ENCODE data around the gene ZIC1.

Gene ZIC1

DNA sequence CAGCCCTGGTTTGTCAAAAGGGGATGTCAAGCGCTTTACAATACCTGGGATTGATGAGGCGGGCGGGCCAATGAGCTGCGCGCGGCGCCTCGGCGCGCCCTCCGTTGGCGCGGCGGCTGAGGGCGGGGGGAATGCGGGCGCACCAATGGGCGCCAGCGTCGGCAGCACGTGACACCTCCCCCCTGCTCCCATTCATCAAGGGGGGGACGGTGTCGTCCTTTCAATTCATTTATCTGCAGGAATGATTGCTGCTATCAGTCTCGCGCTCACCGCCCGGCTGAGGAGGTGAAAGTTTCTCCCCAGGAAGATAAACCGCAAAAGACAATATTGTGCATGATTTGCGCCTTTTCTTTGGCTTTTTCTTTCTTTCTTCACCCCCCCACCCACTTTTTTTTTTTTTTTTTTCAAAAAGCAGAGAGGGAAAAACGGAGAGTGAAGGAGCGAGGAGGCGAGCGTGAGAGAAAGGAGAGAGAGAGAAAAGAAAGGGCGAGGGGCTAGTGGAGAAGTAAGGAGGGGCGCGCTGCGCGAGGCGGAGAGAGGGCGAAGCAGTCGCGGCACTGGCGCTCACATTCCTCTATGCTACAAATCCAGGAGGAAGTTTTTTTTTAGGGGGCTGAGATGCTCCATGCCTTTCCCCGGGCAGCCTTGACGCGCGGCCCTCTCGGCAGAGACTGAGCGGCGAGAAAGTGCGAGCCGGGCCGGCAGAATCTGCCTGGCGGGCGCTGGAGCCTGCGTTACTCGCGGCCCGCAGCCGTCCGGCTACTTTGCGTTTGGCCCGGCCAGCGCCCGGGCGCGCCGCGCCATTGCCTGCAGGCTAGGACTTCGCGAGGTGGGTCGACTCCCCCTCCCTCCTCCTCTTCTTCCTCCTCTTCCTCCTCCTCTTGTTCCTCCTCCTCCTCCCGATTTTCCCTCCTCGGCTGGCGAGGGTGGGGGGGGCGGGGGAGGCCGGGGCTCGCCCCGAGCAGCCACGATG lies at the start of gene ZIC1:
TSS of gene ZIC1 (plus strand) at position 223 of the 973 bp plus-strand sequence. CDS start at position 971, 748 bp downstream.
- DNase-seq = no peak

DNA sequence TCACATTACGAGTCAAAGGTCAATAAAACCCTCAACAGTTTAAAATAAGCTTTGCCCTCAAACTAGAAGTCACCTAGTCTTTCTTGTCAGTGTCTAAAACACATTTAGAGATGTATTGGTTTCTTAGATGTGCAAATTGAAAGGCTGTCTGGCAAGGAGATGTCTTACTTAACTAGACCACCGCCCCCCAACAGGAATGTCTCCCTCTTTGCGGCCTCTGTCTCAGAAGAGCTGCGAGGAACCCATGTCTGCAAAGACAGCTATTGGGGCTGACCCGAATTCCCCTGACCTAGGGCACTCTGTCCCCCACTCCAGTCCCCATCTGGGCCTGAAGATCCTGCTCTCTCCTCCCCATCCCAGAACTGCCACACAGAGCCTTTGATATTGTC lies 49.1 kb upstream of the ZIC1 start:
- no peak for DNase-seq

DNA sequence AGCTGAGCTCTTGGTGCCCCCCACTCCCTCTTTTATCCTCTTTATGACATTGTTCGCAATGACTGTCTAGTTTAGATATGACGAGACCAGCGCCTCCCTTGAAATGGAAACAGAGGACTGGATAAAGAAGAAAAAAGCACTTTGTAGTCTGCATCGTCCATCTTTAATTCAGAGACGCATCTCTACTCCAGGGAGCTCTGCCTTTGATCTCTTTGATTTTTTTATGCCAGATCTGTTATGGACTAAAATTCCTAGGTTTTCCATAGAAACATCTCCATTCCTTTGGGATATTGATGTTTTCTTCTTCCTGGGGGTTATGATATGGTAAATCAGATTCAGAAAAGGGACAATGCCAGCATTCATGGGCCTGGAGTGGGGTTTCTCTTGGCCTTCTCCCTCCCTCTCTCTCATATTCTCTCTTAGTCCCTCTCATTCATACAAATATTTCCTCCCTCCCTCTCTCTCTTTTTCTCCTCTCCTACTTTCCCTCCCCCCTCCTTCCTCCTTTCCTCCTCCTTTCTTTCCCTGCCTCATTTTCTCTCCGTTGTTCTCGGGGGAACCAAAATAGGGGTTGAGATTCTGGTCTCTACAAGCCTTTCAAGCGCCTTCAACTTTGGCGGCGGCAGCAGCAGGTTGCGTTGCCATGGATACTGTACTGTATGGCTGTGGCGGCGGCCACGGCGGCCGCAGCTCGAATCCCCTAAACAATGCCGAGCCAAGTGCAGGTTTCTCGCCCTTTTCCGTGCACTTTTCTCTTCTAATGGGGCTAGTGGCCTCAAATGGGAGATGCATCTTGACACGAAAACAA lies 48.3 kb upstream of the ZIC1 start:
- no peak for DNase-seq

DNA sequence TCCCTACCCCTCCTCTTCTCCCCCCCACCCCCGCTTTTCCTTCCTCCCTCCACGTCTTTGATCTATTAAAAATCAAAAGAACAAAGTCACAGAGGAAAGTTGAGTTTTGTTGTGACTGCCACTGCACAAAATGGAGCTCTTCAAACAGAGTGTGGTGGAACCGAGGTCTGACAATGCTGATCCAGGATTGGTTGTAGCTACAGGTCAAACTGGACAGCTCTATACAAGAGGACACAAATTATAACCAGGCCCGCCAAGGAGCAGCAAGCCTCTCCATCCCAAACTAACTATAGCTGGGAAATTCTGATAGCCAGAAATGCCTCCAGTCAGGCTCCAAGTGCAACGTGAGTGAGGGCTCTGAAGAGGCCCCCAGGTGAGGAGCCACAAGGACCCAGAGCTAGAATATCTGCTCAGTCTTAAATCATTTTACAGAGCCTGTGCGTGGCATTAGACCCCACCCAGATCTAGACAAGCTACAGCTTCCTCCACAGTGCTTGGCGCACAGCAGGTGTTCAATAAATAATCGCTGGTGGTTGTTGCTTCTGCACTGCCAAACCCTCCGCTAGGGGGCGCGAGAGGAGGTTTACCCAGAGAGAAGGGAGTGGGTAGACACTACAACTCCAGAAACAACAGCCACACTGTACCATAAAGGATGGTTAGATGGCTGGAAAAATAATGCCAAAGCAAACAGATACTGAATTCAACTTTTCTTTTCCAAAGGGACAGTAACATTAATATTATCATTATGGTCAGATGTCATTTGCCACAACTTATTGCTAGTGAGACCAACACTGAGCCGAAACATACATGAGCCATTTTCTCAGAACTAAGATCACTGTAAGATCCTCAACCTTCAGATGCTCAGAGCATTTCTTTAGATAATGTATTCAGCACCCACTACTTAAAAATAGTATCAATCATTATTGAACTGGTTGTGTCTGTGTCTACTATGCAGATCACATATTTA lies 47.4 kb upstream of the ZIC1 start:
- DNase-seq = peak; percentile 50

DNA sequence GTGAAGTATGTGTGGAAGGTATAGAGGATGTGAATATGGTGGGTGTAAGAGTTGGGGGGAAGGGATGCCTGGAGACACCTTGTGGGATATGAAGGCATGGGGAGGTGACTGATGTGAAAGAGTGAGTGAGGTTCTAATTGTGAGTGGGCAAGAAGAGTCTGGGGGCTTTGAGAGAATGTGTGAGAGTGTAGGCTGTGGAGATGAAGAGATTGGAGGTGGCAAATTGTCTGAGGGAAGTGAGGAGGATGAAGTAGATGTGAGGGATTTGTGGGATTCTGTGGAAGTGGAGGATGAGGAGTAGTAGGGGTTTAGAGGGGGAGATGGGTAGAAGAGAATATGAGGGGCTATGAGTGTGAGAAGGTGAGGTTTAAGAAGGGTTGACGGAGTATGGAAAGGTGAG lies 44.4 kb upstream of the ZIC1 start:
- DNase-seq = no peak

DNA sequence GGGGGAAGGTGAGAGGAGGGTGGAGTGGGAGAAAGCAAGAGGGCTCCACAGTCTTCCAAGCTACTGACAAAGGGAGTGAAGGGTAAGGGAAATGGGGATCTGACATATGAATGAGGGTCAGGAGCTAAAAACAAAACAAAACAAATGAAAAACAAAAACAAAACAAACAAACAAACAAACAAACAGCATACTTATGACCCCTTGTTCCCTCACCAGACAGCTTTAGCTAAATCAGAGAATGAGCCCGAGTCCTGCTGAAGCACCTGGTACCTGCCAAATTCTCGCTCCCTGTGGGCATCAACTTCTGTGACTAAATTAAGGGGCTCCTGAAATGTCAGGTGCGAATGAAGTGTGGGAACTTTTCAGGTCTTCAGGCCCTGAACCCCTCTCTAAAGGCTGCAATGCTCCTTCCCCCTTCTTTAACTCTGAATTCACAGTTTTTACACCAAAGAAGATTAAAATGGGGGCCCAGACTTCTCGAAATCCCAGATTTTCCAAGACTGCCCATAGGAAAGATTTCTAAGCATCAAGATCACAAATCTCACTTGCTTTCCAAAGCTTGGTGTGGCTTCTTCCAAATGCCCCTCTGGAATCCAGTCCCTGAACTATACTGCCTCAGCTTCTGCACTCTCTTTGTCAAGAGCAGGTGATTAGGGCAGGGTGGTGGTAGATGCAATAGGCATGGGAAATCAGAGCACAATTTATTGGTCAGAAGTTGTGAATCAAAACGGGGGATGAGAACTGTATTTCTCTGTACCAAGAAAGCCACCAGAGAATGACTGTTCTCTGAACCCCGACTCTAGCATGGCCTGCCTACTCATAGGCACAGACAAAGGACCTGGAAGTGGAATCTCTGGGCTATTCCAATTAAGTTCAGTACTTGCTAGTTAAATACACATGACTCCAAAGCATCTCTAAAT lies 43.7 kb upstream of the ZIC1 start:
- no peak for DNase-seq

DNA sequence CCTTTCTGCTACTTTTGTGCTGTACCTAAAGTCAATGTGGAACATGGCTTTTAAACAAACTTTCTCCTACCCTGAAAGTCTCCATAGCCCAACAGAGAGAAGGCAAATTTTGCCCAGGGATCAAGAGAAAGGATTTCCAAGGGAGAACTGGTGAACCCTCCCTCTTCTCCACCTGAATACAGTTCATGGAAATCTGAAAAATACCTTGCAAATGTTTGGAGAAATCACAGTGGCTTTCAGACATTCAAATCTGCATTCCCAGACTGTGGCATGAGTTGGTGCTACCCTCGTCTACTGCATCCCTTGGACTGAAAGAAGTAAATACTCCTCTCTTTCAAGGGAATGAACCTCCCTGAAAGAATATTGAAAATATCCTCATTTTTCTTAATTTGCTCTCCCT lies 41.5 kb upstream of the ZIC1 start:
- DNase-seq = no peak

DNA sequence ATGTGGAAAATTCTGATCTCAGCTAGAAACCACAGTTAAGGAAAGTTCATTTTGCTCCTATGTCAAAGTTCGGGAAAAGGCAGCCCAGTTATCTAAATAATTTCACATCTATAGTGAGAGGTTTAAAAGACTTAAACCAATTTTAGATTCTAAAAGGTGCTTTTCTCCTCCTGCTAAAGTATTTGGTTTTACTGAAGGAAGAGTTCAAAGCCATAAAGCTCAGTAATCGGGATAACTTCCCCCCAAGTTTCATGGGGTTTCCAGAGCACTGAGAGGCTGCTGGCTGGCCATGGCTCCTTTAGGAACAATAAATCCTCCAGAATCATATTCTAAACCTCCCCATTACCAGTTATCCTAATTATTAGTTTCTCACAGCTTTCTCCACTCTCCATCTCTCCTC lies 41.0 kb upstream of the ZIC1 start:
- no peak for DNase-seq

DNA sequence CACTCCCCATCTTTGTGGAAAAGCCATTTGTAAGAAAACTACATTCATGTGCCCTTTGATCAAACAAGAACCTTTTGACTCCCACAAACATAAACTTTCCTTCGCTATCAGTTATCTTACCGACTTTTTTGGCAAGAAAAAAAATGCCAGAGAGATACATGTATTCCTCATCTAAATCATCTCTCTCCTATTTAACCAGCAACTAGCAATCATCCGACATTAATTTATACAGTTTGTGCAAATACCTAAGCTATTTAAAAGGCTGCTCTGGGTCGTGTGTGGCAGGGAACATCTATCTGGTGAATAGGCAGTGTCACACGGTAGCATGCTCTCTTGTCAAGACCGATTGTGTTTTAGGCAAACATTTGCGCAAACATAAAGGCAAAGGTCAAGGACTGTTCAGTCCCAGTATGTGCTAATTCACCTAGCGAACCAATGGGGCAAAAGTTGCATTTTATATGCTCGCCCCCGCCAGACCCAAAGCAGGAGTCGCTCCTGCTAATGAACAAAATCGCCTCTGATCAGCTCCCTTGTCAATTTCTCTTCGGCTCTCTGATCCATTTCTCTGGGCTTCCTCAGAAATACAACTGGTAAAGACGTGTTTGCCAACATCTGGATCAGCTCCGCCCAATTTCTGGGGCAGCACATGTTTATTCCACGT lies 40.5 kb upstream of the ZIC1 start:
- DNase-seq = no peak

DNA sequence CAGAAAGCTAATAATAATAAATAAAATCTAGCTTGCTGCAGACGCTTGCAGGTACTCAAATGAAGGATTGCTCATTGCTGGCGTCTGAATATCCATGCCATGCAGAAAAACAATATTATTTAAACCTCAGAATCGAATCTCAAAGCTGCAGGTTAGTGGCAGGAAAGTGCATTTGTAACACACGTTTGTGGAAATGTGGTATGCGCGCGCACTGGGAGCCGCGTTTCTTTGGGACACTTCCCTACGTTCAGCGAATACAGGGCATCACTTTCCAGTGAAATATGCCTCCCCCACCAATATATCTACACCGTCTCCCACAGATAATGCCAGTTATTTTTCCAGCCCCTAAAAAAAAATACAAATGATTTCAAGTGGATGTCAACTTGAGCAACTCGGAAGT lies 39.9 kb upstream of the ZIC1 start:
- DNase-seq = no peak

DNA sequence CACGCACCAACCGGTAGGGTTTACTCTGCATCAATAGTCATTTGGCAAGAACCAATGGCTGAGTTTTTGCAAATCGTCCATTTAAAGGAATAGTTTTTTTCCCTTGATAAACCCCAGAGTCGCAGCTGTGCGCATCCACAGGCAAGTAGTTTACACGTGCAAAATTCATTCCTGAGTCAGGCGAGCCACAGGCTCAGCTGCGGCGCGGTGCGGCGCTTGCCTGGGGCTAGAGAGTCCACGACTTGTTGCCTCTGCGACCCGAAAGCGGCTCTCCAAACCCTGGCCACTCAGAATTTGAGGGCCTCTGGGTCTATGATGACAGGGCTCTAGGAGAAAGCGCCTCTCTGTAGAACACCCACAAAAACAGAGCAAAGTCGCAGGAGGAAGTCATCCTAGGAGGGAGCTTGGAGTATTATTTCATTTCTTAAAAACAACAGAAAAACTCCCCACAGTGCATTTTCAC lies 39.5 kb upstream of the ZIC1 start:
- no peak for DNase-seq

DNA sequence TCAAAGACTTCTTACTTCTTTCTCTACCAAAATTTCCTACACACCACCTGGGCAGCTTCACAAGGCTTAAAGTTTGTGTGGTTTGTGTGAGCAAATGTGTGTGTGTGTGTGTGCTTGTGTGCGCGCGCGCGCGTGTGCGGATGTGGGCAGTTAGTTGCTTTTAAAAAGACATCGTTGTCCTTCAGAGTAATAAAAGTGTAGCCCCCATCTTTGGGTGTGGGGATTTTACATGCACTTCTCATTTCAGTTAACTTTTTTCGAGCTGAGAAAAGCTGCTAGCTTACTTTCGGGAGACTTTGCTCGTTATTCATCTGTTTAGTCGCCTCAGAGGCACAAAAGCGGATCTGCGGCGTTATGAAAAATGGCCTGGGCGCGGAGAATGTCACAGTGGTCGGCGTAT lies 38.8 kb upstream of the ZIC1 start:
- no peak for DNase-seq

DNA sequence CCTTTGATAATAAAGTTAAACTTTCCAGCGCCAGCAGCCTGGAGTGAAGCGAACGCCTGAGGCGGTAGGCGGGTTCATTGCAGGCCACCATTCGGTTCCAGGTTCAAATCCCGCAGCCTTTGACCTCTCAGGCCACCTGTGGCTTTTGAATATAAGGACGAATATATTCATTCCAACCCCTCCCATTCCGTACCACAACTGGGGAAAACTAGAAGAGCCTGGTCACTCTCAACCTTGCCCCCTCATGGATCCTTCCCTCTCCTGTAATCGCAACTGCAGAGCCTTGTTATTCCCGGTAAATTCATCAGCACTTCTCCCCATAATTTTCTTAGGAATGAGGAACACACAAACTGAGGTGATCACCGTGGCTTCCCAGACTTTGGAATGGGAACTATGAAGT lies 38.0 kb upstream of the ZIC1 start:
- DNase-seq = no peak

DNA sequence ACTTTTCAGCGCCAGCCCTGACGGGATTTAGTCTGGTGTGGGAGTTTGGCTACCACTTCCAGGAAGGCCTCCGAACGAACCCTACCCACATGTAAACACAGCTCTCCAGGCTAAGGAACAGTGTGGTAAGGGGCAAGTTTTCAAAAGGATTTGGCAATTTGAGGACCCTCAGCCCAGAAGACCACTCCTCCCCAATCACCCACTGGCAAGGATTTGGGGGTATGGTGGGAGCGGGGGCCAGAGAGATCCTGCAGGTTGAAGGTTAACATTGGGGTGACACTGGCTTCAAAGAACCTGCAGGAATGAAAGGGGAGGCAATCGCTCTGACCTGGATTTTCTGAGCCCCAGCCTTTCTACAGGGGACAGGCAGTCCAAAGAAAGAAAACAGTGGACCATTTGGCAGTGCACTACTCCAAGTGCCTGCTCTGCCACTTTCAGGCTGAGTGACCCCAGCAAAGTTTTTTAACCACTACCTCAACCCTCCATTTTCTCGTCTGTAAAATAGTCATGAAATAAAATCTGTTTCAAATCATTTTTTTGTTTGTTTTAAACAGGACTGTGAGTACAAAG lies 37.3 kb upstream of the ZIC1 start:
- no peak for DNase-seq

DNA sequence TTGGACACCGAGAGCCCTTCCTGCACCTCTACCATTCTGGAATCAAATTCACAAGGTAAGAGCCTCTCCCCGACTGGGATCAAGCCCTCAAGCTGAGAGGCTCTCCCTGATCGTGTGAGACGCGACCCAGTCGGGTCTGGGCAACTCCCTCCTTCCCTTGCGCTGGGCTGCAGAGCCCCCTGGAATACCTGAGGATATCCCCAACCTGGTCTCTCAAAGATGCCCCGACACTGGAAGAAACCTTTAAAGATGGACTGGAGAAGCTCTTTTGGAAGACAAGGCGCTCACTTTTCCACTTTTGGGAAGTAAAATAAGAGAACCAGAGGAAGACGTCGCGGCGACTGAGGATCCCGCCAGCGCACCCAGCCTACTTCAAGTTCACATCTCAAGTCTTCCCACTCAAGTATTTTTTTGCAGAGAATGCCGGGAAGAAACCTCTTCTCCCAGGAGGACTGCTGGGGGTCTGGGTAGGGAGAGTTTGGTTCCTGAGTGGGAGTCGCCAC lies 36.6 kb upstream of the ZIC1 start:
- no peak for DNase-seq

DNA sequence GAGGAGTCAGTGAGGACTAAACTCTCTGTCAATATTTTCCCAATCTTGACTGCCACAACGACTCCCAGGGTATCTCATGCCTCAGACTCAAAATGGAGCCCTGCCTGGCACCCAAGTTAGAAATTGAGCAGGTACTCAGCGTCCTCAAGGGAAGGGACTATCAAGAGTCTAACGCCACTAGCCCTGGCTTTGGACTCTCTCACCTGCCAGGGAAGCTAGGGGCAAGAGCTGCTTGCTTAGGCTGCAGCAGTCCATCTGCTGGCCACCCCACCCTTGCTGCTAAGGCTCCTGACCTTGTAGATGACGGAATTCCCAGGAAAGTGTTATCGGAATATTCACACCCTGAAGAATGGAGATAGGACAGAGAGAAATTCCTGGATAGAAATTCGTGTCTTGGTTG lies 35.9 kb upstream of the ZIC1 start:
- DNase-seq = no peak

DNA sequence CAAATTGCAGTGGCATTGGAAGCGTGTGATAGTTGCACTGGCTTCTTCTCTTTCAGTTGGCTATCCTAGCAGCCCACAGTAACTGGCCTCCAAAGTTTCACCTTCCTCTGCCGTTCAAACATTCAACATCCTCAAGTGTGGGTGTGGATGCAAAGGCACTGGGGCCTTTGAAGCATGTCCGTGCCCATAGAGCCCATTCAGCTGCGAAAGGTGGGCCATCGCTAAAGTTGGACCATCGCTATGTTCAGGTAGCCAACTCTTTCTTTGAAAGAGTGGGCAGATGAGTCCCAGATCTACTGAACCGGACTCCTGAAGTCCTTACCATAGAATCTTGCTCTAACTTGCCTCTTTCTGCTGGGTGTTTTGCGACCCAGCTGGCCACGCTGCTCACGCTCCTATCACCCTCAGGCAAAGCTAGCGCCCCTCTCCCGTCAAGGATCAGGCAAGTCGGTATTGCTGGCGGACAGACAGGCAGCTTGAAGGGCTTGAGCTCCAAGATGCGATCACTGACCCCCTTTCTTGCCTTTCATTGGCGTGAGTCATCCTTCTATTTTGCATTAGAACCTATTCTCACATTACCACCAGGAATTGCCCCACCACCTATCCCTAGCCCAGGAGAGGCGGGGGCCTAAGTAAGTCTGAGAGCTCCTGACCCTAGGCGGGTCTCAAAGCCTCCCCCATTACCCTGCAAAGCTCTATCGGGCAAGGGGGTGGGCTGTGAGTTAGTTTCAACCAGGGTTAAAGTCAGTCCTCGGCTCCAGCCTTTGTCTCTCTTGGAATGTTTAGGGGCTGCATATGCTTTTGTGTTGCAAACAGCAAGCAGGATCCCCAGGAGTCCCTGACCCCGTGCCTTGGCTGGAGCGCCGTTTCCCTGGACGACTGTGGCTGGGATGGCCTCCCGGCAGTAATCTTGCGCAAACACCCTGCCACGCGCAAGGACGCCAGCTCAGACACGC lies 31.5 kb upstream of the ZIC1 start:
- no peak for DNase-seq

DNA sequence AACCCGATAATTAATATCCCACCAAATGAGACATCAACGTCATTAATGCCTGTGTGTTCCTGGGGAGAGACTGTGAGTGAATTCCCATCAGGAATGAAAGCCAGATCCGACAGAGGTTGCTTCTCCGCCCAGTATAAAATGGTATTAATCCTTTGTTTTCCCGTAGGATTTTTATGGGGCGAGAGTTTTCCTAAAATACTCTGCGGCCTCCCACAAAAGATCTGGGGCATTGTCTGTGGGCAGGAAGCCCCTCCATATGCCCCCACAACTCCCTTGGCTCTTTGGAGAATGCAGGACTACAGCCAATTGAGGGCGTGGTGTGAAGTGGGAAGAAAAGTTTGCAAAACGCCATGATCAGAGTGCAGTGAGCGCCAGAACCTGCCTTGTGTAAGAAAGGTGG lies 29.5 kb upstream of the ZIC1 start:
- no peak for DNase-seq

DNA sequence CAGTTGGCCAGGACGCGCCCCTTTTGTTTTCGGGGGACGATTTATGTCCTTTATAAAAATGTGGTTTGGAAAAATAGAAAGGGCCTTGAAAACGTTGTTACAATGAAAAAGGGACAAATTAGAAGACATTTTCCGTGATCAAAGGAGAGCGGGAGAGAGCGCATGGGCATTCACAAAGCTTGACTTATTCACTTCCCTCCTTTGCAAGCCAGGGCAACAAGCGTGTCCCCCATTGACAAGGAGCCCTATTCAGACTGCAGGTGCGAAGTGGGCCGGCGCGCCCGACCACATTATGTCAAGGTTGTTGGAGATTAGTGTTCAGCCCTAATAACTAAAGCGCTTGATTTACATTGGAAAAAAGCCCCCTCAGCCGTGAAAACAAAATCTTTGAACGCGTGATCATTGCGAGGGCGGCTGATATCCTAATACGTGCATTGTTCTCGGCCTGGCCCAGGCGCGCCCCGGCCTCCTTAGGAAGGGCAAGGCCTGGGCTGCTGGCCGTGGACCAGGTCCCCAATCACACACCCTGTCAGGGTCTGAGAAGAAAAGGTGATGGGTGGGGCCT lies 28.7 kb upstream of the ZIC1 start:
- no peak for DNase-seq

Measured in stimulated activated CD4-positive, alpha-beta T cell treated with anti-CD3 and anti-CD28 coated beads, Interleukin-1b, Interleukin-23, amount 100 ng/mL, for 48 hours (primary cell).